Activated T-helper 1 cell treated with Interleukin-2 at 50 U/mL for 16 hours (primary cell): Measurements from ENCODE around the gene ERCC6.

Experiments used
- DNase-seq: peaks from one replicate; pipeline ENCODE4 v3.0.0-alpha.2; 2020; ENCODE audit warnings: low read depth

The ERCC6 gene

GRCh38 chr10:49512121-49512809 is 26.7 kb downstream of the ERCC6 start:
- DNase-seq, result no peak

- DNase-seq, result no peak
These were observed 29.1 kb downstream of the ERCC6 start for GRCh38 chr10:49509771-49510303.

- DNase-seq, result no peak
These were observed 30.3 kb downstream of the ERCC6 start for GRCh38 chr10:49508654-49509053.

GRCh38 chr10:49508249-49508648 is 30.7 kb downstream of the ERCC6 start:
- no peak for DNase-seq

GRCh38 chr10:49505589-49505988 is 33.3 kb downstream of the ERCC6 start:
- no peak for DNase-seq

GRCh38 chr10:49505076-49505475 is 33.8 kb downstream of the ERCC6 start:
- DNase-seq, result no peak

- no peak for DNase-seq
These were observed 34.4 kb downstream of the ERCC6 start for GRCh38 chr10:49504528-49504927.

GRCh38 chr10:49502358-49502757 is 36.6 kb downstream of the ERCC6 start:
- DNase-seq, result no peak

- DNase-seq, result no peak
These were observed 38.5 kb downstream of the ERCC6 start for GRCh38 chr10:49500412-49500811.

GRCh38 chr10:49499305-49499851 is 39.5 kb downstream of the ERCC6 start:
- DNase-seq, result no peak

GRCh38 chr10:49498425-49498824 is 40.5 kb downstream of the ERCC6 start:
- DNase-seq, result no peak

- no peak for DNase-seq
These were observed 41.6 kb downstream of the ERCC6 start for GRCh38 chr10:49497358-49497757.

- DNase-seq, result no peak
These were observed 50.7 kb downstream of the ERCC6 start for GRCh38 chr10:49488056-49488717.

GRCh38 chr10:49486738-49487137 is 52.2 kb downstream of the ERCC6 start:
- DNase-seq, result no peak

GRCh38 chr10:49486009-49486408 is 52.9 kb downstream of the ERCC6 start:
- no peak for DNase-seq

GRCh38 chr10:49484486-49485235 is 54.3 kb downstream of the ERCC6 start:
- DNase-seq, result no peak

- no peak for DNase-seq
These were observed 60.1 kb downstream of the ERCC6 start for GRCh38 chr10:49478819-49479218.

- DNase-seq, result no peak
These were observed 64.0 kb downstream of the ERCC6 start for GRCh38 chr10:49474901-49475300.

GRCh38 chr10:49471532-49471931 is 67.4 kb downstream of the ERCC6 start:
- DNase-seq, result no peak

- no peak for DNase-seq
These were observed 73.2 kb downstream of the ERCC6 start for GRCh38 chr10:49465736-49466135.
